NCI-H510A (cell line): ENCODE measurements around the gene GATA3.
"Not testable (repeated sequence)": the region's sequence is repeated elsewhere in the genome, so short reads cannot be mapped to it uniquely, and the experiment has no call there.

Source experiments
- DNase-seq: peaks from one replicate; lab custom pipeline; 2025; lab: John Stamatoyannopoulos, UW

GATA3 gene

GRCh38 chr10:8054494-8055407, at the start of gene GATA3:
TSS of gene GATA3 (plus strand) at chr10:8054688. CDS start at chr10:8055656, 968 bp downstream.
- DNase-seq = no peak

- no peak for DNase-seq
These were observed 48.1 kb upstream of the GATA3 start for GRCh38 chr10:8006274-8006999.

GRCh38 chr10:8009031-8009430, 45.5 kb upstream of the GATA3 start:
- DNase-seq = no peak

- DNase-seq = no peak
These were observed 41.5 kb upstream of the GATA3 start for GRCh38 chr10:8013006-8013405.

GRCh38 chr10:8013619-8014018, 40.9 kb upstream of the GATA3 start:
- no peak for DNase-seq

- no peak for DNase-seq
These were observed 39.8 kb upstream of the GATA3 start for GRCh38 chr10:8014649-8015048.

GRCh38 chr10:8017277-8017676, 37.2 kb upstream of the GATA3 start:
- DNase-seq = no peak

- no peak for DNase-seq
These were observed 31.2 kb upstream of the GATA3 start for GRCh38 chr10:8023321-8023720.

GRCh38 chr10:8023851-8024250, 30.6 kb upstream of the GATA3 start:
- no peak for DNase-seq

- DNase-seq = no peak
These were observed 27.9 kb upstream of the GATA3 start for GRCh38 chr10:8026349-8027259.

GRCh38 chr10:8031211-8031610, 23.3 kb upstream of the GATA3 start:
- DNase-seq = not testable (repeated sequence)

GRCh38 chr10:8032558-8032957, 21.9 kb upstream of the GATA3 start:
- DNase-seq = no peak

- DNase-seq = no peak
These were observed 20.5 kb upstream of the GATA3 start for GRCh38 chr10:8033812-8034465.

- DNase-seq = no peak
These were observed 20.0 kb upstream of the GATA3 start for GRCh38 chr10:8034466-8035005.

- no peak for DNase-seq
These were observed 19.4 kb upstream of the GATA3 start for GRCh38 chr10:8035006-8035640.

- no peak for DNase-seq
These were observed 18.6 kb upstream of the GATA3 start for GRCh38 chr10:8035641-8036470.

- no peak for DNase-seq
These were observed 17.8 kb upstream of the GATA3 start for GRCh38 chr10:8036506-8037198.

GRCh38 chr10:8037199-8037801, 17.2 kb upstream of the GATA3 start:
- DNase-seq = no peak
